Stimulated activated CD4-positive, alpha-beta T cell treated with anti-CD3 and anti-CD28 coated beads, TNF-alpha, amount 100 ng/mL, for 48 hours (primary cell): ENCODE data around the gene FBXO31.
"Not testable (repeated sequence)": the region's sequence is repeated elsewhere in the genome, so short reads cannot be mapped to it uniquely, and the experiment has no call there.

Experiments
- DNase-seq, 3 donors: peaks; one replicate each; pipeline ENCODE4 v3.0.0-alpha.2; 2020; ENCODE audit warnings: low read depth in 3 of 3

The FBXO31 gene

DNA sequence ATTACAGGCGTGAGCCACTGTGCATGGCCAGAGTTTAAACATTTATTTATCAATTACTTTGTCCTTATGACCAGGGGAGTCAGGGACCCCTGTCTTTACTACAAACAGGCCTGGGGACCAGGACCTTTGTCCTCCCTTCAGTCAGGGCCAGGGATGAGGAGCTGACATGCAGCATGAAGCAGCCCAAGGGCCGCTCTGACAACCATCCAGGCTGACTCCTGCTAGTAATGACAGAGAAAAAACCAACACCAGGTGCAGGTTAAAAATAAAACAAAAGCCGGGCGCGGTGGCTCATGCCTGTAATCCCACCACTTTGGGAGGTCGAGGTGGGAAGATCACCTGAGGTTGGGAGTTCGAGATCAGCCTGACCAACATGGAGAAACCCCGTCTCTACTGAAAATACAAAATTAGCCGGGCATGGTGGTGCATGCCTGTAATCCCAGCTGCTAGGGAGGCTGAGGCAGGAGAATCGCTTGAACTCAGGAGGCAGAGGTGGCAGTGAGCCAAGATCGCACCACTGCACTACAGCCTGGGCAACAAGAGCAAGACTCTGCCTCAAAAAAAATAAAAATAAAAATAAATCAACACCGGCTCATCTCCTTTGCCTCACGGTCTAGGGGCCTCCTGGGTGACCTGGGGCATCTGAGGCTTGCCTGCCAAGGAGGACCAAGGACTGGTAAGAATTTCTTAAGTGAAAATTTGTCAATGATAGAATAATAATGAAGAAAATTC, 20.6 kb downstream of the FBXO31 start:
- not testable (repeated sequence) for DNase-seq

DNA sequence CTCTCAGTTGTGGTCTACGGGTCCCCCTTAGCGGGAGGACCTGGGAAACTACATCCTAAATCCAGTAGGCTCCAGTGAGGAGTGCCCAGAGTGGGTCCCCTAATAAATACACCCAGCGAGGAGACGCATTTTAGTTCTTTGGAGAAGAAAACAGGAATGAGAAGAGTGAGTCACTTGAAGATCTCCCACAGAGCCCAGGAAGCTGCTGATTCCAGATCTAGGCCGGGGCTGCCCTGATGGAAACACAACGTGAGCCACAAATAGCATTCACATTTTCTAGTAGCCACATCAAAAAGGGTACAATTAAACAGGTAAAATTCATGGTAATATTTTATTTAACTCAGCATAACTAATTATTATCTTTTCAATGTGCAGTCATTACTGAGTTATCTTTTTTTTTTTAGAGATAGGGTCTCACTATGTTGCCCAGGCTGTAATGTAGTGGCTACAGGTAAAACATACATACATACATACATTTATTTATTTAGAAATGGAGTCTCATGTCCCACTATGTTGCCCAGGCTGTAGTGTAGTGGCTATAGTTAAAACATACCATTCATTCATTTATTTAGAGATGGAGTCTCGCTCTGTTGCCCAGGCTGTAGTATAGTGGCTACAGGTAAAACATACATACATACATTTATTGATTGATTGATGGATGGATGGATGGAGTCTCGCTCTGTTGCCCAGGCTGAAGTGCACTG, 21.5 kb downstream of the FBXO31 start:
- DNase-seq, result no peak

DNA sequence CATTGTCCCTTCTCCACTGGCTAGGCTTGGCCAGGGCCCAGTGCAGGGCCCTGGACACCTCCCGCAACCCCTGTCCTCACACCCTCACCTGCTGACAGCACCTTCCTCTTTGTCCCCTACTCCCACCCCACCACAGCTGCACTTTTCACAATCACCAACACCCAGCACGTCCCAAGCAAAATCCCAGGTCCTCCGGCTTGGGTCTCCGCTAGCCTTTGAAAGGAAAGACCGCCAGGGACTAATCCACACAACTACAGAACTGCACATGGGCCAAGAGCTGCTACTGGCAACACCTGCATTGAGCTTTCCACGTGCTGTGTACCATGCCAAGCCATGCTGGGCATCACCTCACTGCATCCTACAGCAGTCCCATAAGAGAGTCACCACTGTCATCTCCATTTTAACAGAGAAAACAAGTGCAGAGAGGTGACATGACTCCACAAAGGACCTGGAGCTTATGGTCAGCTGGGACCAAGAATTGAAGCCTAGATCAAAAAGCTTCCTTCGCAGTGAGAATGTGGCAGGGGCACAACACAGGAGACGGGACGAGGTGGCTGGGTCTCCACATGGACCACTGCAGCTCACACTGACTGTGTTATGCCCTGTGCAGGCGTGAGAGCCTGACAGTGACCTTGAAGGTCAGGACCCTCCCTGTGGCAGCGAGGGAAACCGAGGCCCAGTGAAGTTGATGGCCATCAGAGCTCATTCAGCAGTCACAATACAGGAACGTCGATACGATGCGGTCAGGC, 22.5 kb downstream of the FBXO31 start:
- no peak for DNase-seq

DNA sequence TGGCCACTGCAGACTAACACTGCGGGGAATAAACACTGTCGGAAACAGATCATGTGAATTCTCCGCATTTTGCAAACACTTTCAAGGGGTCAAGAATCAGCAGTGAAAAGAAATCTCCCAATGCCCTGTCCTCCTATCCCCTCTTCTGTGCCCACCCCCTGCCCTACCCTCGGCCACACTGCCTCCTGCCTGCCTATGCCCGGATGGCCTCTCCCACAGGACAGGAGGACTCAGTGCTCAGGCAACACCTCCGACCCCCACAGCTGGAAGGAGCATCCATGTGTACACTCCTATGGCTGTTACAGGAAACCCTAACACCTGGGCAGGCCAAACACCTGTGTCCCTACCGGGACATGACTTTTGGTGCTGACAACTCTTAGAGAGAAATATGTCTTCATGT, 24.5 kb downstream of the FBXO31 start:
- DNase-seq, result no peak

DNA sequence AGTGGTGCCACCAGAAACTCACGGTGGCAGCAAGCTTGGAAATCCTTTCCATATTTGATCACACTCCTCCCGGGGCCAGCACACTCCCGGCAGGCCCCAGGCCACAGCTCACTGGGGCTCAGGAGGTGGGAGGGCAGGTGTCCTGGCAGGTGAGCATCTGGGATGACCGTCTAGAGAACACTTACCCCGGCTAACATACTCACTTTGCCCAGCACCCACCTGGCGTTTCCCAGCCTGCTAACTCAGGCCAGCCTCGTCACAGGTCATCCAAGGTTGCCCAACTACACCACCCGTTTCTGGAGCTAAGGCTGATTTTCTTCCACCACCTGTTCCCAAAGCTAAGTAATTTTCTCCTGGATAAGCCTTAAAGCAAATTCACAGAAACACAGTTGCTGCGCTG, 24.9 kb downstream of the FBXO31 start:
- no peak for DNase-seq

DNA sequence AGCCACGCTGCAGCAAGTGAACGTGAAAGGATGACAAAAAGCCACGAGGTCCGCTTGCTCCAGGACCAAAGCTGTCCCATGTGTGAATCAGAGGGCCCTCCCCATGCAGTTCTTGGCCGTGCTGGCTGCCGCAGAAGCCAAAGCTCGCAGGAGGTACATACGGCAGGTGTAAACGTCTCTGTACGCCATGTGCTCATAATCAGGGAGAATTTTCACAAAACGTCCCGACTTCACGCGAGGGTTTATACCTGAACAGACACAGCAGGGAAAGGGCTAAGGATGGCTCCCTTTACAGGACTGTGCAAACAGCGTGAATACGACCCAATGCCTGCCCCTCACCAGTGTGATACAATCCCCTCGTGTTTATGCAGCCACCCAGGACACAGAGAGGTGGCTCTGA, 25.3 kb downstream of the FBXO31 start:
- no peak for DNase-seq

DNA sequence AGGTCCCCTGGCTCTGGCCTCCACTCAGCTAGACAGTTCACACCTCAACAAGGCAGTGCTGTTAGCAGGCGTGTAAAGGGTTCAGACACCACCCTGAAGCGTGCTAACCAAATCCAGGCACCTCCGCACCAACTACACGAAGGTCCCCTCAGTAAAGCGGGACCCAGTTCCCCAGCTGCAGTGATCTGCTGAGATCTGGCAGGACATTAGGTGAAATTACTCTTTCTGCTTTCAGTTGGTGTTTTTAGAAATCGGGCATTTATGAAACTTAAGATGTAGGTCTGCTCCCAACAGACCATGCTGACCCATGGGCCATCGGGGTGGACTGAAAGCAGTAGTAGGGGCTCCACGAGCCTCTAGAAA, 27.1 kb downstream of the FBXO31 start:
- no peak for DNase-seq

DNA sequence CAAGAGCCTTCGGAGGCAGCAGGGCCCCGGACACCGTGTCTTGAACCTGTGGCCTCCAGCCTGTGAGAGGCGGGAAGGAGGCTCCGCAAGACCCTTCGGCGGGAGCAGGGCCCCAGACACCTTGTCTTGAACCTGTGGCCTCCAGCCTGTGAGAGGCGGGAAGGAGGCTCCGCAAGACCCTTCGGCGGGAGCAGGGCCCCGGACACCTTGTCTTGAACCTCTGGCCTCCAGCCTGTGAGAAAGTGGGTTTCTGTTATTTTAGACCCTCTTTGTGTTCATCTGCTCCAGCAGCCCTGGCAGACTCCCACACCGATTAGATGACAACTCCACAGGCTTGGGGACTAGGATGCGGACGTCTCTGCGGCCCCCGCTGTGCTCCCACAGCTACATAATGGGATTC, 30.0 kb downstream of the FBXO31 start:
- DNase-seq, result no peak

DNA sequence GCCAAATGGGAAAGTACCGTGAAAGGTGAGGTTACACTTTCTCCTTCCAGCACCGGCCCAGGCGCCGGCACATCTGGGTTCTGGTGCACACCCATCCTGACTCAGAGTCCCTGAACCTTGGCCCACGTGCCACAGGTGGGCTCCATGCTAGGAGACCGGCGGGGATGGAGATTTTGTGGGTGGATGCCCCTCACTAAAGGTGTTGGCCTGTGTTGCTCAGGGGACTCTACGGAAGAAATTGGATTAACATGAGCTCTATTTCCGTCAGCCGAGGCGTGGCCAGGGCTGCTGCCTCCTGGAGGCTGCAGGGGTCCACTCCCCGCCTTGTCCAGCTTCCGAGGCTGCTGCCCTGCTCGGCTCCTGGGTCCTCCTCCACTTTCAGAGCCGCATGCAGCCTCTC, 30.8 kb downstream of the FBXO31 start:
- no peak for DNase-seq

DNA sequence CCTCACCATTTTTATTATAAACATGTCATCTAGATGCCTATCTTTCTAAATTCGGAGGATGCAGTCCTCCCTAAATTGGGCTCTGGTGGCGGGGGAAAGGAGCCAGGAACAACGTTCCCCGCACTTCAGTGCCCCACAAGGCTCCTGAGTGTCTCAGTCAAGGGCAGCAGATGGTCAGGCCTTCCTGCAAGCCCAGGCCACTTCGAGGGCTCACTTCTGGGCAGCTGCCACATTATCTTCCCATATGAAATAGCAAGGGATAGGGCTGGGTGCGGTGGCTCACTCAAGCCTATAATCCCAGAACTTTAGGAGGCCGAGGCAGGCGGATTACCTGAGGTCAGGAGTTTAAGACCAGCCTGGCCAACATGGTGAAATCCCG, 32.3 kb downstream of the FBXO31 start:
- no peak for DNase-seq

DNA sequence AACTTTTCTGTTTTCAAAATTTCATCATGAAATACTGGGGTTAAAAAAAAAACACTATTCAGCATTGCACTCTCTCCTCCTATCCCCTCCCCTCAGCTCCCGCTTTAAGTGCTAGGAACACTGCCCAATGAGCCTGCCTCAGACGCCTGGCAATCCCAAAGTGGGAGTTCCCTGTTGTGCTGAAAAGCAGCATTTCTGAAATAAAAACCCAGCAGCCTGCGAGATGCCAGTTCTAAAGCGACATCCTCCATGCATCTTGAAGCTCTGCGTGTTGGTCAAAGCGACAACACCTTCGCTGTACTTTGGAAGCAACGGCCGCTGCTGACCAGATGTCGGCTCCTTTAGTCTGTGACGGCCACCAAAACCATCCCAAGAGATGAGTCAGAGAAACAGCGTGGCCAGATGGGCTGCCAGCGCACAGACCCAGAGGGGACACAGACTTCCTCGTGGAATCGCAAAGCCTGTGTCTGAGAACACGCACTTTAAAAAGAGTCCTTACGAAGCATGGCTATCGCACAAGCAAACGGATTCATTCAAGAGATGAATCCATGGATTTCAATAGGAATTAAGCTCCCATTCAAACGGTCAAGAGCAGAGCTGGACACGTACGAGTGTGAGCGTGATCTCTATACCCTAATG, 32.8 kb downstream of the FBXO31 start:
- no peak for DNase-seq

DNA sequence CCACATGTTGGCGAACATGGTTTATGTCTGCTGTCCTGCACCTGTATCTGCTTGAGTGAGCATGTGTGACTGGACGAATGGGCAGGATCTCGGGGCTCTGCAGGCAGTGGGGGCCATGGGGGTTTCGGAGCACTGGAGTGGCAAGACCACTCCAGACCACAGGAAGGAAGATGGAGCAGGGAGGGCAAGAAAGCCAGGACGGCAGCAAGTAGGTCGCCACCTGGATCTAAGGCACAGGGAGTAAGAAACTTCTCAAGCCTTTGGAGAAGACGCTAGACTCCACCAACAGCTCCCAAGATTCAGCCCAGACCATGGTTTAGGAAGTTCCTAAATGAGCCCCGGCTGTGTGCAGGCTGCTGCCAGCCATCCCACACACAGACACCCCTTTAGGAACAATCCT, 33.5 kb downstream of the FBXO31 start:
- DNase-seq, result no peak

DNA sequence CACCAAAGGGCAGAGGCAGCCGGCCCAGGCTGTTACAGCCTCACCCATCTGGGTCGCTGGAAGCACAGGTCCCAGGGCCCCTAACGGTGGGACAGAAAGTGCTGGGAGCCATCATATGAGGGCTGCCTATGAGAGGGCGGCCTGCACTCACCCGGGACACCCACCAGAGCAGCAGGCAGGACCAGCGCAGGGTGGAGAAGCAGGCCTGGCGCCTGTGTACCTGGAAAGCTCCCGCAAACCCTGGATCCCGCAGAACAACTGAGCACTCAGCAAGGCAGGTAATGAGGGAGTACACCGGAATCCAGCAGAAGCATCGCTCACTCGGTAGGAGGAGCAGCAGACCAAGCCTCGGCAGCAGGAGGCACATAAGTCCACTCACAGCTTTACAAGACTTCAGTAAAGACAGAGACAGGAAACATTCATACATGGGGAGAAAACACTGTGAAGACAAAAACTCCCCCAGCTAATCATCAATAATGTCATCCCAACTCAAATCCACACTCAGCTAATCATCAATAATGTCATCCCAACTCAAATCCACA, 34.9 kb downstream of the FBXO31 start:
- DNase-seq, result no peak

DNA sequence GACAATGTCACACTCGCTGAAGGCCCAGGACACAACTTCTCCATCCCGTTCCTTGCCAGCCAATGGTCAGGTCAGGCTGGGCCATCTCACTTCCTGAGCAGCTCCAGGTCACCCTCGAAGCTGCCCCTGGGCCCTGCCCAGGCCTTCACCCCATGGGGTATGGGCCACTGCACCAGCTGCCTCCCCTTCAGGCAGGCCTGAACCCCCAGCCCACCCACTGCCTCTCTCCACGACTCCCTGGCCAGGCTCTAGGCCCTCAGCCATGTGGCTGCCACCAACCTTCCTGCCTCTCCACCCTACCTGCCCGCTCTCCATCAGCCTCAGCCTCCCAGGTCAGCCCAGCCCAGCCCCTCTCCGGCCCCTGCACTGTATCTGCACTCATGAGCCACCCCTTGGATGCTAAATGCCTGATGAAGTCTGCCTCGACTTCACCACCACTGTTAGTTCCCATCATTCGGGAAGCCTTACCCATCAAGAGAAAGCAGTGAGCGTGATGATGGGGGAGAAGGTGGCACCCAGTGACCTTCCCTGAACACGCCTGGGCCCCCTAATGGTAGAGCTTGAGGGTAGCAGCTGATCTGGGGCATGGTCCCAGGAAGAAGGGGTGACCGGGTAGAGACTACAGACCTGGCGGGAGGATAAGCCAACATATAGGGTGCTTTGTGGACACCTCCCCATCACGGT, 35.5 kb downstream of the FBXO31 start:
- no peak for DNase-seq

DNA sequence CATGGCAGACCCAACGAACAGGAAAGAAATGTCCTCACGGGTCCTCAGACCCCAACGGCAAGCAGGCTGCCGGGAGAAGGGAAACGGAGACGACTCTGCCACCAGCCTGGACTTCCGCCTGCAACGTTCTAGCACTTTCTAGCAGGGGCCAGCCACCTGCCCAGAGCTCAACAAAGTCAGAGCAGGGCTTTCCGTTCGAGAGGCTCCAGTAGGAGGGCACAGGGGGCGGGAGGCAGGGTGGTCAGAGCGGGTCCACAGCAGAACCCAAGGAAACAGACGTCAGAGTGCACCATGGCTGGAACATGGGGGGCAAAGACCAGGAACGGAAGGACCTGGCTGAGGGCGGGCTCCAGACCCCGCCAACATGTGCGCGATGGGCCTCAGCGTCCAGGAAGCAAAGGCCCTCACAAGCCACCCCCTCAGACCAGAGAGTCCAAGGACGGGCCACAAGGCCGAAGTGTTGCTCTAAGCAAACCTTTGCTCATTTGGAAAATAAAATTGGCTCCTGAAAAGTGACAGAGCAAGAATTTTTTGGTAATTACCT, 37.0 kb downstream of the FBXO31 start:
- no peak for DNase-seq

DNA sequence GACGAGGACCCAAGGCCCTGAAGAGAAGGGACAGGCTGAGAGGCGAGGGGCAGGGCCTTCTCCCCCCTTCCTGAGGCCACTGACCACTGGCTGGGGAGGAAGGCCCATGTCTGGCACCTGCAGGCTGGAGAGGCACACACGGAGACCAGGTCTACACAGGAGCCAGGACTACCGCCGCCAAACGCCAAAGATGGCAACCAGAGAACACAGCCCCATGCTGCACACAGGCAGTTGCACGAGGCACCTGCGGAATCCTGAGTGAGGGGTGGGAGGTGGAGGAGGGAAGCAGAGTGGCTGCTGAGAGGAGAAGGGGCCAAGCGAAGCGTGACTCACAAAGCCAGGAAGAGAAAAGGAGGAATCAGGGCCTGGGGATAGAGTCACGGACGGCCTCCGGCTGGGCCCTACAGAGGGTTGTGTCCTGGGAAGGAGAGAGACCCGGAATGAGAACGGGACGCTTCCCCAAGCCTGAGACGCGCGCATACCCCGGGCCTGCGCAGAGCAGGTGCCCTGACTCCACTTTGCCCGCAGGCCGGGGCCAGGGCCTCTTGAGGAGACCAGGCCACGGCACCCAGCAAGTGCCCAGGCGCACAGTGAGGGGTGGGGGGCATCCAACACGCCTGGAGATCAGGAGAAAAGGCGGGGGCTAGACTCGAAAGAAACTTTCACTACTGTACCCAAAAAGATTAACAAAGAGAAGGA, 37.7 kb downstream of the FBXO31 start:
- no peak for DNase-seq

DNA sequence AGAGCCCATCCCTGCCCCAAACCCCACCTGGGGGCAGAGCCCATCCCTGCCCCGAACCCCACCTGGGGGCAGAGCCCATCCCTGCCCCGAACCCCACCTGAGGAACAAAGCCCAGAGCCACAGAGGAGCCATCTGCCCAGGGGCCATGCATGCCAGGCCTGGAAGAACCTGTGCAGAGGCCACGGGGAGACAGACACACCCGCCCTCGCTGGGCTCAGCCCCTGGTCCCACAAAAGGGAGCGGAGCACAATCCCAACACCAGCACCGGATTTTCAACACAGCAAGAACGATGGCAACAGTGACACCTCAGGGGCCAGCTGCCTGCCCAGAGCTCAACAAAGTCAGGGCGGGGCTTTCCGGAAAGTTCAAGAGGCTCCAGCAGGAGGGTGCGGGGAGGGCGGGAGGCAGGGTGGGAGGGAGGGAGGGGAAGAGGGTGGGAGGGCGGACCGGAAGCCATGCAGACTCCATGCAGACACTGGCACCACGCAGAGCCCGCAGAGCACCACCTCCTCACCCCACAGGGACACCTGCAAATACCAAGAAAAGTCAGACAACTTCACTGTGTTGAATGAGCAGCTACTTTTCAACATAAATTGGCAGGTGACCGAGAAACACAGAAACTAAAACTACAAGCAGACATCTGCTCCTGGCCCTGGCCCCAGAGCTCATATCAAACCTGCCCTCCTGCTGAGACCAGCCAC, 38.5 kb downstream of the FBXO31 start:
- DNase-seq, result peak; percentile 17 to 31 (median 25)

DNA sequence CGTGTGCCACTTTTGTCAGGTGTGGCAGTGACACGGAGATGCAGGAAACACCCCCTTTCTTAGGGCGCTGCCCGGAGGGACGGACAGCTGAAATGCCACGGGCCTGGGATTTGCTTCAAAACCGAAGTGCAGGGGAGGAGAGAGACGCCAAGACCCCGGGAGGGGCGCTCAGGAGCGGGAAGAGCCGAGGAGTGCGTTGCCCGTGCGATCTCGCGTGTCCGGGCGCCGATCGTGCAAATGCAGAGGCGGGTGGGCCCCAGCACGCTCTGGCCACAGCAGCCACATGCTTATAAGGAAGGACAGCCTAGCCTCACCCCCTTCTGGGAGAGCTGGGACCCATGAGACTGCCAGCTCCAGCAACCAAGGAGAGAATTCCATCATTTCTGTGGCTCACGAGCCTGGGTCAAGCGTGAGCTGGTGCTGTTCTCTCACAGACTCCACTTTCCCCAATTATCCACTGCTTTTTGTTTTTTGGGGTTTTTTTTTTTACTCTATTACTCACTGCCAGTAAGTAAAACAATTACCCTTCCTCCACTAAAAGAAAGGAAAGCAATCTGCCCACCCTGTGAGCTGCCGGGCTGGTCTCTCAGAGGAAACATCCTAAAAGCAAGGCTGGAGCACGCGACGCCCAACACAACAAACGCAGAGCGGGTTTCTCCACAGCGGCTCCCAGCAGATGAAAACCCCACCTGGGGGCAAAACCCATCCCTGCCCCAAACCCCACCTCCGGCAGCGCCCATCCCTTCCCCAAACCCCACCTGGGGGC, 39.2 kb downstream of the FBXO31 start:
- no peak for DNase-seq

DNA sequence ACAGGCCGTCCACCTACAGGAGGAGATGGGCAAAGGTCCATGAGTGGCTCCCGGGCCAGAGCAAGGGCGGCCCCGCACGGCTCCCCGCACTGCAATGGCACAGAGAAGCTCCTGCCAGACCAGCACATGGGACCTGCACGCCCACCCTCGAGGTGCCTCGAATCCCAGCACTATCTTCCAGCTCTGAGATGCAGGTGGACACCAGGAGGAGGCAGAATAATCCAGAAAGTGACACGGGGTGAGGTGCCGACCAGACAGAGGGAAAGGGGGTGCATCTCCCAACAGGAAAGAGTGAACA, 39.9 kb downstream of the FBXO31 start:
- no peak for DNase-seq
